Measurements from ENCODE around the gene UBE3B.

UBE3B gene

GRCh38 chr12:109575683-109576082, 98.2 kb downstream of the UBE3B start:
- no peak for DNase-seq
- no peaks in the 10 kb centered on the region for H3K27me3 ChIP-seq (ENCODE audit: insufficient read depth, low read depth, severe bottlenecking)
- no peak for TF ChIP-seq CTCF (IDR thresholded peaks at IDR 0.05; ENCODE audit: low read depth, low read length)
- H3K27ac ChIP-seq = no peak overlapping the region
- H3K4me3 ChIP-seq (ENCODE audit: low read depth, low read length) = no peak overlapping the region
- peaks cover 70% of the 10 kb centered on the region for H3K36me3 ChIP-seq
- H3K9me3 ChIP-seq (ENCODE audit: severe bottlenecking) = no peaks in the 10 kb centered on the region

GRCh38 chr12:109577311-109577710, 99.9 kb downstream of the UBE3B start:
- DNase-seq = no peak
- Histone ChIP-seq H3K9me3 (ENCODE audit: severe bottlenecking) (no peaks in the 10 kb centered on the region), H3K4me3 (ENCODE audit: low read depth, low read length) (no peak overlapping the region), H3K27ac (no peak overlapping the region), H3K36me3 (peaks cover 73% of the 10 kb centered on the region), H3K27me3 (ENCODE audit: insufficient read depth, low read depth, severe bottlenecking) (no peaks in the 10 kb centered on the region)
- TF ChIP-seq CTCF (IDR thresholded peaks at IDR 0.05; ENCODE audit: low read depth, low read length) = no peak

- DNase-seq = no peak
- no peak for TF ChIP-seq CTCF (IDR thresholded peaks at IDR 0.05; ENCODE audit: low read depth, low read length)
These were observed 101.0 kb downstream of the UBE3B start for GRCh38 chr12:109578330-109578927.

GRCh38 chr12:109579639-109580038, 102.2 kb downstream of the UBE3B start:
- H3K27ac ChIP-seq = no peak overlapping the region
- TF ChIP-seq CTCF (IDR thresholded peaks at IDR 0.05; ENCODE audit: low read depth, low read length) = no peak
- H3K4me3 ChIP-seq (ENCODE audit: low read depth, low read length) = no peak overlapping the region
- H3K27me3 ChIP-seq (ENCODE audit: insufficient read depth, low read depth, severe bottlenecking) = no peaks in the 10 kb centered on the region
- peaks cover 88% of the 10 kb centered on the region for H3K36me3 ChIP-seq
- no peak for DNase-seq
- no peaks in the 10 kb centered on the region for H3K9me3 ChIP-seq (ENCODE audit: severe bottlenecking)

More at GRCh38 chr12:109578330-109578927, 101.0 kb downstream of the UBE3B start:
- no peaks in the 10 kb centered on the region for H3K9me3 ChIP-seq (ENCODE audit: severe bottlenecking)
- no peaks in the 10 kb centered on the region for H3K27me3 ChIP-seq (ENCODE audit: insufficient read depth, low read depth, severe bottlenecking)
- no peak overlapping the region for H3K27ac ChIP-seq
- peaks cover 76% of the 10 kb centered on the region for H3K36me3 ChIP-seq
- no peak overlapping the region for H3K4me3 ChIP-seq (ENCODE audit: low read depth, low read length)

- no peaks in the 10 kb centered on the region for H3K9me3 ChIP-seq (ENCODE audit: severe bottlenecking)
- no peak for TF ChIP-seq CTCF (IDR thresholded peaks at IDR 0.05; ENCODE audit: low read depth, low read length)
- no peak overlapping the region for H3K4me3 ChIP-seq (ENCODE audit: low read depth, low read length)
- H3K27me3 ChIP-seq (ENCODE audit: insufficient read depth, low read depth, severe bottlenecking) = no peaks in the 10 kb centered on the region
- DNase-seq = no peak
- H3K36me3 ChIP-seq = peaks cover 88% of the 10 kb centered on the region
- H3K27ac ChIP-seq = no peak overlapping the region
These were observed 102.8 kb downstream of the UBE3B start for GRCh38 chr12:109580272-109580671.
